ENCODE data around the gene RIMKLB.

DNA sequence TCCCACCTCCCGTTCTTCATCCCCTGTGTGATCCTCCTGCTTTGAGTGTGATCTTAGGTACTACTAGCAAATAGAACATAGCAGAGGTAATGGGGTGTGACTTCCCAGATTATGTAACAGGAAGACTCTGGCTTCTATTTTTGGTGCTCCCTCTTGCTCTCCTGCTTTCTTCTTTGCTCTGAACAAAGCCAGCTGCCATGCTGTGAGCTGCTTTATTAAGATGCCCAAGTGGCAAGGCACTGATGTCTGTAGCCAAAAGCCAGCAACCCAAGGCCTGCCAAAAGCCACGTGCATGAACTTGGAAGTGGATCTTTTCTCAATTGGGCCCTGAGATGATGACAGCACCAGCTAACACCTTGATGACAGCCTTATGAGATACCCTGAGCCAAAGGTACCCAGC is 29.4 kb upstream of the RIMKLB start:
- no peak for TF ChIP-seq POLR2AphosphoS5 (IDR thresholded peaks at IDR 0.05; ENCODE audit: low read depth, low read length)
- no peak for TF ChIP-seq POLR2A (IDR thresholded peaks at IDR 0.05; ENCODE audit: low read depth, low read length)
- TF ChIP-seq TAF1 (IDR thresholded peaks at IDR 0.05; ENCODE audit: borderline replicate concordance, low read depth, low read length): no peak
